GM12872 (cell line): ENCODE results near the gene NTRK2.

Experiments used
- CTCF ChIP-seq: IDR thresholded peaks from 3 replicates; pipeline ENCODE4 v1.5.1; 2011; ENCODE audit warnings: low read depth, mild to moderate bottlenecking, low read length, moderate library complexity; ENCODE audit not compliant: insufficient read depth

Gene NTRK2

DNA sequence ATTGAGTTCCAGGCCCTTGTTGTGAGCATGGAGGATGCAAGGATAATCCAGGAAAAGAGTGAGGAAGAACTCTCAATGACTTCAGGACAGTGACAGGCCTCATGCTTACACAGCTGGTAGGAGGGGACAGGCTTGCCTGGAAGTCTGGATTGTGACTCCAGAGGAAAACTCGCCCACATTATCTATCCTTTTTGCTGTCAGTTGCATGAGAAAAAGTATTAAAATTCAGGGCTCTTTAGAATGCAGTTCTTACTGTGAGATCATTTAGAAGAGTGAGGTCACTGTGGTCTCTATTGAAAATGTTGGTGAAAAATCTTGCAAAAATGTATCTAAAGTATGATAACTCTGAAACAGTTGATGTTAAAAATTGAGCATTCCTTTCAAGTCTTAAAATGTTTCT lies 30.5 kb downstream of the NTRK2 start:
- no peak for TF ChIP-seq CTCF

- no peak for TF ChIP-seq CTCF
Observed at GRCh38 chr9:84701801-84702200, 32.3 kb downstream of the NTRK2 start.

DNA sequence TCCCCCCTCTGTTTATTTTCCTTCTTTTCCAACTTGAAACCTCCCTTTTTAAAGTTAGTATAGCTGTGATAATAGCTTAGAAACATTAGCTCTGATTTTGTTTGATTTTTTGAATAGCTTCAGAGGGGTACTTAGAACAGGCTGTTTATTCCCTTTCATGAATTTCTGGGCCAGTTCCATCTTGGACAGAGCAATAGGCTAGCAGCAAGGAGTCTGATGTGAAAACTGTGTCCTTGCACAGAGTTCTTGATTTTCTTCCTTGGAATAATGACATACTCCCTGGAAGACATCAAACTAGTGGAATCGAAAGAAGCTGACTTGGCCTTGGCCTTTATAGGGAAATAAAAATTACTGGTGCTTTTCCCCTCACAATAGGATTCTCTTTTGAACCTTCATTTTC lies 32.9 kb downstream of the NTRK2 start:
- TF ChIP-seq CTCF = no peak

- TF ChIP-seq CTCF = no peak
Observed at GRCh38 chr9:84703793-84704192, 34.3 kb downstream of the NTRK2 start.

DNA sequence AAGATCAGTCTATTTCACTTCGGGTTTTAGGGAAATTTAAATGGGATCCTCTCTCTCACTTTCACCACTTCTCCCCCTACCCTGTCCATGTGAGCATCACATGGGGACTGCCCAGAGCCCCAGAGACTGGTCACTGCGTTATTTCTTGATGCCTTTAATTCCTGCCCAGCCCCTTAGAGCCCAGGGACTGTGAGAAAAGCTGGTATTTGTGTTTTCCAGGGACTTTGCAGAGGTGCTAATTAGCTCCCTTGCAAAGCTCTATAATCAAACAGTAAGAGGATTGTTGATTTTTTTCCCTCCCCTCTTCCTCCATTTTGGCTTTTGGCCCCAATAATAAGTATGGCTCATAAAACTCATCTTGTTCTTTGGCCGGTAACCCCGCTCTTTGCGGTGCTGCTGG lies 35.6 kb downstream of the NTRK2 start:
- TF ChIP-seq CTCF = no peak

- TF ChIP-seq CTCF = no peak
Observed at GRCh38 chr9:84708400-84708799, 38.9 kb downstream of the NTRK2 start.

GRCh38 chr9:84709056-84709455 lies 39.5 kb downstream of the NTRK2 start:
- TF ChIP-seq CTCF = no peak

DNA sequence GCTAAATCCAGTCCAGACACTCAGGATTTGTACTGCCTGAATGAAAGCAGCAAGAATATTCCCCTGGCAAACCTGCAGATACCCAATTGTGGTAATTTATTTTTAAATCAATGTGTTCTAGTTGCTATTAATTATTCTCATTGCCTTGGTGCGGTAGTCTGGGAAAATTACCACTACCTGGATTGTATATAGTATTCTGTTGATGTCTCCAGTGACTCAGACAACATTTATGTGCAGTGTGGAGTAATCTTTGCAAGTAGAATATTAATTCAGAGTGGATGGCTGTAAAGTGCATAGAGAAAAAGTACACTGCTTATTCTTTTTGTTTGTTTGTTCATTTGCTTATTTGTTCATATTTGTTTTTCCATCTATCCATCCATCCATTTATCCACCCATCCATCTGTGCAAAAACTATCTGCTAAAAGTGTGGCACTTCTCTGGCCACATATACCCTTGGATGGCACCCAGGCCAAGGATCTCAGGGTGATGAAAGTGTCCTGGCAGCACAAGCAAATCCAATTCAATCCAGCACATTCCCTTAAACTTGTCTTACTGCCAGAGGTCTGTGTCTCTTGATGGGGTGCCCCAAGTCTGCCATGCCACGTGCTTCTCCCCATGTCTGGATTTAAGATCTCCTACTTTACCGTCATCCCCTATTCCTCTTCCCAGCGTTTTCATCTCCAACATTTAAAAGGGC lies 41.3 kb downstream of the NTRK2 start:
- no peak for TF ChIP-seq CTCF
